ENCODE results near the gene GNPDA1. TPM values are rescaled to one million over a fixed set of nuclear protein-coding genes. Genes with fewer than 3 reads are reported as not detected.

The GNPDA1 gene
- total RNA-seq, 6 donors from 2014 or later, result 21.6 to 37.5 (median 31.7) TPM

- peak overlapping the region in 2 of 4 donors; percentile 67 to 87 for H3K27ac ChIP-seq
- peaks cover 0 to 11% (median 3%) of the 10 kb centered on the region in 4 donors for H3K36me3 ChIP-seq
- H3K4me3 ChIP-seq, result peak overlapping the region in 2 of 4 donors; percentile 54 to 82
- no peak for ATAC-seq (ENCODE audit: low FRiP score in 2 of 2)
- H3K4me1 ChIP-seq, result peaks cover 28 to 49% (median 33%) of the 10 kb centered on the region in 4 donors
- 95 to 96% methylated on average over 6 to 9 of the region's 9 CpGs for WGBS, 2 donors
- no peaks in the 10 kb centered on the region for H3K27me3 ChIP-seq
- DNase-seq, result no peak
- H3K9me3 ChIP-seq, result no peaks in the 10 kb centered on the region
- TF ChIP-seq POLR2A (IDR thresholded peaks at IDR 0.05) (no peak), EP300 (IDR thresholded peaks at IDR 0.05) (no peak), CTCF (IDR thresholded peaks at IDR 0.05) (no peak), POLR2AphosphoS5 (IDR thresholded peaks at IDR 0.05) (no peak)
These were observed 1.1 kb downstream of the GNPDA1 start for GRCh38 chr5:142011572-142012185.

- WGBS, 2 donors, result 87 to 93% methylated on average over 4 of the region's 4 CpGs
- no peaks in the 10 kb centered on the region for H3K9me3 ChIP-seq
- H3K27ac ChIP-seq, result no peak overlapping the region
- no peaks in the 10 kb centered on the region for H3K27me3 ChIP-seq
- H3K36me3 ChIP-seq, result peaks cover 0 to 29% (median 17%) of the 10 kb centered on the region in 4 donors
- TF ChIP-seq POLR2A (IDR thresholded peaks at IDR 0.05) (no peak), CTCF (IDR thresholded peaks at IDR 0.05) (no peak), EP300 (IDR thresholded peaks at IDR 0.05) (no peak), POLR2AphosphoS5 (IDR thresholded peaks at IDR 0.05) (no peak)
- no peak for ATAC-seq (ENCODE audit: low FRiP score in 2 of 2)
- no peak for DNase-seq
- no peak overlapping the region for H3K4me3 ChIP-seq
- peaks cover 13 to 33% (median 20%) of the 10 kb centered on the region in 4 donors for H3K4me1 ChIP-seq
These were observed 2.9 kb downstream of the GNPDA1 start for GRCh38 chr5:142009886-142010285.

- H3K4me3 ChIP-seq, result no peak overlapping the region
These were observed 4.0 kb downstream of the GNPDA1 start for GRCh38 chr5:142008813-142009212.

GRCh38 chr5:142007237-142007544 lies 5.6 kb downstream of the GNPDA1 start:
- TF ChIP-seq POLR2A (IDR thresholded peaks at IDR 0.05), result no peak
- DNase-seq (no peak), ATAC-seq (ENCODE audit: low FRiP score in 2 of 2) (no peak)
- WGBS, 2 donors, result 67 to 86% methylated on average over 1 of the region's 1 CpG
- H3K36me3 ChIP-seq, result peaks cover 12 to 56% (median 31%) of the 10 kb centered on the region in 4 donors
- H3K27me3 ChIP-seq, result no peaks in the 10 kb centered on the region
- no peaks in the 10 kb centered on the region for H3K9me3 ChIP-seq
- H3K4me3 ChIP-seq, result no peak overlapping the region
- H3K27ac ChIP-seq, result no peak overlapping the region
- H3K4me1 ChIP-seq, result peaks cover 5 to 10% (median 7%) of the 10 kb centered on the region in 4 donors

More at GRCh38 chr5:142008813-142009212, 4.0 kb downstream of the GNPDA1 start:
- TF ChIP-seq EP300 (IDR thresholded peaks at IDR 0.05) (no peak), CTCF (IDR thresholded peaks at IDR 0.05) (no peak), POLR2A (IDR thresholded peaks at IDR 0.05) (no peak), POLR2AphosphoS5 (IDR thresholded peaks at IDR 0.05) (no peak)
- Histone ChIP-seq H3K36me3 (peaks cover 8 to 40% (median 21%) of the 10 kb centered on the region in 4 donors), H3K27ac (no peak overlapping the region), H3K4me1 (peaks cover 13 to 22% (median 17%) of the 10 kb centered on the region in 4 donors), H3K27me3 (no peaks in the 10 kb centered on the region), H3K9me3 (no peaks in the 10 kb centered on the region)
- ATAC-seq (ENCODE audit: low FRiP score in 2 of 2) (no peak), DNase-seq (no peak)

- ATAC-seq (ENCODE audit: low FRiP score in 2 of 2) (peak in 1 of 2 donors; percentile 42), DNase-seq (no peak)
- no peaks in the 10 kb centered on the region for H3K27me3 ChIP-seq
- H3K4me1 ChIP-seq, result peaks cover 0 to 4% (median 1%) of the 10 kb centered on the region in 4 donors
- no peak overlapping the region for H3K27ac ChIP-seq
- H3K4me3 ChIP-seq, result no peak overlapping the region
- H3K9me3 ChIP-seq, result no peaks in the 10 kb centered on the region
- 64 to 77% methylated on average over 2 to 3 of the region's 3 CpGs for WGBS, 2 donors
- TF ChIP-seq CTCF (IDR thresholded peaks at IDR 0.05) (no peak), EP300 (IDR thresholded peaks at IDR 0.05) (no peak), POLR2AphosphoS5 (IDR thresholded peaks at IDR 0.05) (no peak), POLR2A (IDR thresholded peaks at IDR 0.05) (no peak)
- H3K36me3 ChIP-seq, result peaks cover 15 to 59% (median 33%) of the 10 kb centered on the region in 4 donors
These were observed 6.2 kb downstream of the GNPDA1 start for GRCh38 chr5:142006363-142007236.
